IPS DF 4.7 (cell line): Measurements from ENCODE around the gene MYL5.
"Not testable (repeated sequence)": the region's sequence is repeated elsewhere in the genome, so short reads cannot be mapped to it uniquely, and the experiment has no call there.

Source experiments
- DNase-seq: peaks from one replicate; pipeline ENCODE4 v3.0.0-alpha.2; 2013; ENCODE audit warnings: low spot score; ENCODE audit errors: extremely low read depth

The MYL5 gene

GRCh38 chr4:669806-670559 is 4.4 kb upstream of the MYL5 start:
- DNase-seq = not testable (repeated sequence)

- no peak for DNase-seq
Measured at GRCh38 chr4:671769-672168, 2.6 kb upstream of the MYL5 start.

GRCh38 chr4:673349-674091 is 822 bp upstream of the MYL5 start:
- no peak for DNase-seq

- DNase-seq = no peak
Measured at GRCh38 chr4:675036-675882, 917 bp downstream of the MYL5 start.

- no peak for DNase-seq
Measured at GRCh38 chr4:675980-676870, 1.9 kb downstream of the MYL5 start.

GRCh38 chr4:676871-677235 is 2.5 kb downstream of the MYL5 start:
- DNase-seq = no peak

GRCh38 chr4:677431-678293 is 3.3 kb downstream of the MYL5 start:
- no peak for DNase-seq

- no peak for DNase-seq
Measured at GRCh38 chr4:678331-679103, 4.2 kb downstream of the MYL5 start.

GRCh38 chr4:679104-679481 is 4.8 kb downstream of the MYL5 start:
- DNase-seq = no peak

GRCh38 chr4:679629-680028 is 5.3 kb downstream of the MYL5 start:
- no peak for DNase-seq

- DNase-seq = no peak
Measured at GRCh38 chr4:680091-680490, 5.7 kb downstream of the MYL5 start.

- no peak for DNase-seq
Measured at GRCh38 chr4:680551-680927, 6.2 kb downstream of the MYL5 start.

- DNase-seq = no peak
Measured at GRCh38 chr4:680928-681645, 6.7 kb downstream of the MYL5 start.

GRCh38 chr4:681736-682451 is 7.6 kb downstream of the MYL5 start:
- no peak for DNase-seq

- DNase-seq = no peak
Measured at GRCh38 chr4:682490-683172, 8.3 kb downstream of the MYL5 start.

- DNase-seq = no peak
Measured at GRCh38 chr4:683247-683897, 9.0 kb downstream of the MYL5 start.

- no peak for DNase-seq
Measured at GRCh38 chr4:683982-684622, 9.8 kb downstream of the MYL5 start.
